HEK293 (cell line): ENCODE results near the gene SHISAL2B.
"Not testable (repeated sequence)": the region's sequence is repeated elsewhere in the genome, so short reads cannot be mapped to it uniquely, and the experiment has no call there.

ENCODE experiments used
- CTCF ChIA-PET: fragments of 350-600 bp; formaldehyde crosslinking; extraction: SDS; loops from one replicate; lab custom pipeline; 2021; ENCODE audit warnings: antibody characterized with exemption; lab: Yijun Ruan, JAX
- POLR2A ChIA-PET: fragments of 300-600 bp; formaldehyde crosslinking; extraction: SDS; loops from one replicate; lab custom pipeline; 2020; ENCODE audit warnings: antibody characterized with exemption, inconsistent platforms; lab: Yijun Ruan, JAX
- H3K27ac ChIP-seq: fragments of 200-500 bp; sonication (Bioruptor generic); 2 replicates; pipeline ENCODE4 v1.5.1; 2014; ENCODE audit warnings: low read depth, low read length, control low read depth, inconsistent platforms; ENCODE audit errors: extremely low read depth
- H3K36me3 ChIP-seq, 2 experiments: fragments of 200-500 bp in 1 of 2; sonication (Bioruptor generic) in 1 of 2; 1 replicate in 1 of 2; 2 replicates in 1 of 2; pipeline ENCODE4 v1.5.1; 2014 to 2017; ENCODE audit warnings: inconsistent platforms in 2 of 2, low read length in 2 of 2; ENCODE audit not compliant: control insufficient read depth in 2 of 2, insufficient read depth in 1 of 2
- H3K4me1 ChIP-seq: fragments of 200-500 bp; sonication (Bioruptor generic); 2 replicates; pipeline ENCODE4 v1.5.1; 2014; ENCODE audit warnings: mild to moderate bottlenecking, low read length, inconsistent platforms; ENCODE audit not compliant: control insufficient read depth, insufficient read depth
- H3K4me3 ChIP-seq: 2 replicates; pipeline ENCODE4 v1.5.1; 2011; ENCODE audit warnings: low read depth, mild to moderate bottlenecking, control low read depth, low read length, moderate library complexity
- H3K9me3 ChIP-seq: fragments of 200-500 bp; sonication (Bioruptor generic); 2 replicates; pipeline ENCODE4 v1.5.1; 2014; ENCODE audit warnings: low read depth, low read length, inconsistent platforms; ENCODE audit not compliant: control insufficient read depth, insufficient read depth
- EGR2 ChIP-seq: fragments of 450-650 bp; formaldehyde crosslinking; IDR thresholded peaks from 2 replicates; pipeline ENCODE4 v1.5.1; 2016; ENCODE audit warnings: low read depth, missing biosample characterization, missing genetic modification characterization
- GLI2 ChIP-seq: fragments of 450-650 bp; formaldehyde crosslinking; IDR thresholded peaks from 2 replicates; pipeline ENCODE4; 2017; ENCODE audit warnings: missing biosample characterization, missing genetic modification characterization, low read depth, borderline replicate concordance
- RBAK ChIP-seq: fragments of 450-650 bp; formaldehyde crosslinking; IDR thresholded peaks from 2 replicates; pipeline ENCODE4 v1.5.1; 2016; ENCODE audit warnings: missing biosample characterization, missing genetic modification characterization
- SETDB1 ChIP-seq: IDR thresholded peaks from one replicate; pipeline ENCODE4 v1.6.1; 2017; ENCODE audit warnings: mild to moderate bottlenecking, low read length, moderate library complexity, mixed read lengths; ENCODE audit not compliant: insufficient read length
- SP7 ChIP-seq: fragments of 450-650 bp; formaldehyde crosslinking; IDR thresholded peaks from 2 replicates; pipeline ENCODE4 v1.5.1; 2016; ENCODE audit warnings: missing biosample characterization, missing genetic modification characterization
- YY1 ChIP-seq: fragments of 450-650 bp; formaldehyde crosslinking; IDR thresholded peaks from 2 replicates; pipeline ENCODE4 v1.5.1; 2018; ENCODE audit warnings: missing biosample characterization, missing genetic modification characterization
- ZBTB20 ChIP-seq: fragments of 450-650 bp; formaldehyde crosslinking; IDR thresholded peaks from 2 replicates; pipeline ENCODE4 v1.5.1; 2016; ENCODE audit warnings: missing biosample characterization, missing genetic modification characterization
- ZBTB7A ChIP-seq: fragments of 450-650 bp; formaldehyde crosslinking; IDR thresholded peaks from 2 replicates; pipeline ENCODE4 v1.5.1; 2016; ENCODE audit warnings: low read depth, missing biosample characterization, missing genetic modification characterization
- ZBTB8A ChIP-seq: fragments of 450-650 bp; formaldehyde crosslinking; IDR thresholded peaks from 2 replicates; pipeline ENCODE4 v1.5.1; 2016; ENCODE audit warnings: missing biosample characterization, missing genetic modification characterization
- ZFHX2 ChIP-seq: fragments of 450-650 bp; formaldehyde crosslinking; conservative IDR thresholded peaks from 2 replicates; pipeline ENCODE4 v1.5.1; 2016; ENCODE audit warnings: missing biosample characterization, missing genetic modification characterization
- ZNF223 ChIP-seq: fragments of 450-650 bp; formaldehyde crosslinking; IDR thresholded peaks from 2 replicates; pipeline ENCODE4 v1.5.1; 2016; ENCODE audit warnings: missing biosample characterization, missing genetic modification characterization
- ZNF274 ChIP-seq, 2 experiments: fragments of 200-500 bp in 1 of 2; fragments of 450-650 bp in 1 of 2; sonication (Bioruptor generic) in 1 of 2; formaldehyde crosslinking in 1 of 2; IDR thresholded peaks; 2 replicates each; pipeline versions ENCODE4 v1.5.1 to v1.6.1; 2014 to 2016; ENCODE audit warnings: borderline replicate concordance in 1 of 2, inconsistent platforms in 1 of 2, low read length in 1 of 2, missing biosample characterization in 1 of 2, missing genetic modification characterization in 1 of 2
- ZNF350 ChIP-seq: fragments of 450-650 bp; formaldehyde crosslinking; IDR thresholded peaks from 2 replicates; pipeline ENCODE4 v1.5.0; 2017; ENCODE audit warnings: missing biosample characterization, mild to moderate bottlenecking, missing genetic modification characterization
- ZNF48 ChIP-seq: fragments of 450-650 bp; formaldehyde crosslinking; IDR thresholded peaks from 2 replicates; pipeline ENCODE4 v1.5.1; 2016; ENCODE audit warnings: missing biosample characterization, missing genetic modification characterization
- ZNF785 ChIP-seq: fragments of 450-650 bp; formaldehyde crosslinking; IDR thresholded peaks from 2 replicates; pipeline ENCODE4 v1.5.1; 2016; ENCODE audit warnings: missing biosample characterization, missing genetic modification characterization
- ZNF830 ChIP-seq: fragments of 450-650 bp; IDR thresholded peaks from 2 replicates; pipeline ENCODE4 v1.5.0; 2018; ENCODE audit warnings: missing biosample characterization, missing genetic modification characterization, low read depth, mild to moderate bottlenecking, moderate library complexity
- ZSCAN16 ChIP-seq: fragments of 450-650 bp; formaldehyde crosslinking; IDR thresholded peaks from 2 replicates; pipeline ENCODE4 v1.5.1; 2016; ENCODE audit warnings: missing biosample characterization, missing genetic modification characterization
- TF ChIP-seq, protein P1 (sequence below): fragments of 450-650 bp; formaldehyde crosslinking; IDR thresholded peaks from 2 replicates; pipeline ENCODE4 v1.5.1; 2016; ENCODE audit warnings: missing biosample characterization, missing genetic modification characterization
- TF ChIP-seq, protein P2 (sequence below): fragments of 450-650 bp; formaldehyde crosslinking; IDR thresholded peaks from 2 replicates; pipeline ENCODE4 v1.5.1; 2016; ENCODE audit warnings: missing biosample characterization, missing genetic modification characterization
- TF ChIP-seq, protein P3 (sequence below): fragments of 450-650 bp; formaldehyde crosslinking; IDR thresholded peaks from 2 replicates; pipeline ENCODE4 v1.5.1; 2017; ENCODE audit warnings: missing biosample characterization, missing genetic modification characterization

SHISAL2B gene

DNA sequence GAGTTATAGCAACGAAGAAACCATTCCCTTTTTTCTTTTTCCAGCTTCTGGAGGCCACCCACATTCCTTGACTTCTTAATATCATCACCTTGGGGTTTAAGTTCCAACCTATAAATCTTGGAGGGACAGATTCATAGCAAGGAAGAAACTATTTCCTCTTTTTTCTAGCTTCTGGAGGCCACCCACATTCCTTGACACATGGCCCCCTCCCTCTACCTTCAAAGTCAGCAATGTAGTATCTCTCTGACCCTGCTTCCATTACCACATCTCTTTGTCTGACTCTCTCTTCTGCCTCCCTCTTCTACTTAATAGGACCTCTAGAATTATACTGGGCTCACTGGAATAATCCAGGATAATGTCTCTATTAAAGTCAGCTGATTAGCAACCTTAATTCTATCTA, 34.7 kb upstream of the SHISAL2B start:
- ChIA-PET CTCF (no interaction called here), POLR2A (no interaction called here)
- Histone ChIP-seq H3K9me3 (no peaks in the 10 kb centered on the region), H3K4me3 (no peak overlapping the region), H3K4me1 (no peaks in the 10 kb centered on the region), H3K36me3 (no peaks in the 10 kb centered on the region), H3K27ac (no peak overlapping the region)
- no peak for TF ChIP-seq ZNF48
- TF ChIP-seq ZBTB20 (tag by site-specific recombination): no peak
- TF ChIP-seq EGR2 (tag by site-specific recombination): no peak
- TF ChIP-seq, protein P1, sequence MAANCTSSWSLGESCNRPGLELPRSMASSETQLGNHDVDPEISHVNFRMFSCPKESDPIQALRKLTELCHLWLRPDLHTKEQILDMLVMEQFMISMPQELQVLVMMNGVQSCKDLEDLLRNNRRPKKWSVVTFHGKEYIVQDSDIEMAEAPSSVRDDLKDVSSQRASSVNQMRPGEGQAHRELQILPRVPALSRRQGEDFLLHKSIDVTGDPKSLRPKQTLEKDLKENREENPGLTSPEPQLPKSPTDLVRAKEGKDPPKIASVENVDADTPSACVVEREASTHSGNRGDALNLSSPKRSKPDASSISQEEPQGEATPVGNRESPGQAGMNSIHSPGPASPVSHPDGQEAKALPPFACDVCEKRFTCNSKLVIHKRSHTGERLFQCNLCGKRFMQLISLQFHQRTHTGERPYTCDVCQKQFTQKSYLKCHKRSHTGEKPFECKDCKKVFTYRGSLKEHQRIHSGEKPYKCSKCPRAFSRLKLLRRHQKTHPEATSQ (tag by site-specific recombination): no peak

DNA sequence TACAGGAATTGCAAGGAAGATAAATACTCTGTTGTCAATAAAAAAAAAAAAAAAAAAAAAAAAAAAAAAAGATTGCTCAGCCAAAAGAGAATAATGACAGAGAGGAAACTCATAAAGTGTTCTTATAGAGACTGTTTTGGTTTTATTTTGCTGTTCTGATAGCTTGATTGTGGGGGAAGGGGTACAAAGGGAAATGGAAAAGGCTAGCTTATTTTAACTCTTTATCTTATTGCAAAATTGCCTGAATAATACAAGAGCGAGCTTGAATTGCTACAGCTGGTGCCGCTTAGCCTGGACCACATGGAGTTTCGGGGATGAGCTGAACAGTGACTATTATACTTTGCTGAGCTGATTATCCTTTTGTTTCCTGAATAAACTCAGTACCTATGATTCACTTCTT, 31.0 kb upstream of the SHISAL2B start:
- CTCF ChIA-PET: interaction anchor here (0.9 to 1.3 kb wide), 3 partner anchors 12 to 25 kb away, joined by 3 read pairs; no protein-coding TSS in a partner anchor
- Histone ChIP-seq H3K4me1 (no peaks in the 10 kb centered on the region), H3K27ac (no peak overlapping the region), H3K4me3 (no peak overlapping the region), H3K36me3 (no peaks in the 10 kb centered on the region), H3K9me3 (no peaks in the 10 kb centered on the region)
- TF ChIP-seq ZNF785 (tag by site-specific recombination): no peak
- TF ChIP-seq ZBTB7A (tag by site-specific recombination): no peak
- no peak for TF ChIP-seq ZNF830 (tag by site-specific recombination)
- TF ChIP-seq, protein P2, sequence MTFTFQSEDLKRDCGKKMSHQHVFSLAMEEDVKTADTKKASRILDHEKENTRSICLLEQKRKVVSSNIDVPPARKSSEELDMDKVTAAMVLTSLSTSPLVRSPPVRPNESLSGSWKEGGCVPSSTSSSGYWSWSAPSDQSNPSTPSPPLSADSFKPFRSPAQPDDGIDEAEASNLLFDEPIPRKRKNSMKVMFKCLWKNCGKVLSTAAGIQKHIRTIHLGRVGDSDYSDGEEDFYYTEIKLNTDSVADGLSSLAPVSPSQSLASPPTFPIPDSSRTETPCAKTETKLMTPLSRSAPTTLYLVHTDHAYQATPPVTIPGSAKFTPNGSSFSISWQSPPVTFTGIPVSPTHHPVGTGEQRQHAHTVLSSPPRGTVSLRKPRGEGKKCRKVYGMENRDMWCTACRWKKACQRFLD: no peak
- TF ChIP-seq YY1 (tag by site-specific recombination): no peak
- no peak for TF ChIP-seq SETDB1
- no peak for TF ChIP-seq ZNF350 (tag by site-specific recombination)
- no peak for TF ChIP-seq ZNF223 (tag by site-specific recombination)
- no peak for TF ChIP-seq ZNF274 (IDR thresholded peaks at IDR 0.05; ENCODE audit: low read length)
- no peak for TF ChIP-seq ZNF274 (tag by site-specific recombination; IDR thresholded peaks at IDR 0.05; ENCODE audit: borderline replicate concordance)
- TF ChIP-seq RBAK: no peak
- POLR2A ChIA-PET: no interaction called here

DNA sequence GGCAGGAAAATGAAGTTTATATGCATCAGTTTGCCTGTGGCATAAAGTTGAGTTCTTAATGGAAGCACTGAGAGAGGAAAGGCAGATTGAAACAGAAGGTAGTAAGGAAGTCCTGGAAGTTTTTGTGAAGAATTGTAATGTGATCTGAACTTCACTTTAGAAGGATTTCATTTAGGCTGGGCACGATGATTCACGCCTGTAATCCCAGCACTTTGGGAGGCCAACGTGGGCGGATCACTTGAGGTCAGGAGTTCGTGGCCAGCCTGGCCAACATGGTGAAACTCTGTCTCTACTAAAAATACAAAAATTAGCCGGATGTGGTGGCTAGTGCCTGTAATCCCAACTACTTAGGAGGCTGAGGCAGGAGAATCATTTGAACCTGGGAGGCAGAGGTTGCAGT, 27.1 kb upstream of the SHISAL2B start:
- H3K27ac ChIP-seq, POLR2A ChIA-PET, H3K4me1 ChIP-seq, H3K4me3 ChIP-seq, CTCF ChIA-PET, H3K9me3 ChIP-seq, H3K36me3 ChIP-seq: not testable (repeated sequence)
- peak; percentile 43; the same call in 1 of the 2 replicates for TF ChIP-seq ZFHX2 (tag by site-specific recombination)

DNA sequence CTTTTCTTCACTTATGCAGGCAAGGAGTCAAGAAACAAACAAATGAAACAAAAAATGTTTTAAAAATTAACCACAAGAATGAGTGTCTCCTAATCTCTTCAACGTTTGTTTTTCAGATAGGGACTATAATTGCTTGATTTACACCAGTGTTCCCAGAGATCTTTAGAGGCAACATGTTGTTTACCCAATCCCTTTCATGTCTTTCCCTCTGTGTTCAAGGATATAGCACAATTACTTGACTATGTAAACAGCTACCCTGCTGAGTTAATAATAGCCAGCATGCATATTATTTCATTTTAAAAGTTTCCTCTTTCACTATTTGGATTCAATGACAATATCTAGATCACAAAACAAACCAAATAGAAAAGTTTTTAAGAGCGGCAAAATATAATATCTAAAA, 25.1 kb upstream of the SHISAL2B start:
- H3K4me3 ChIP-seq: no peak overlapping the region
- no peak for TF ChIP-seq ZSCAN16
- TF ChIP-seq, protein P3, sequence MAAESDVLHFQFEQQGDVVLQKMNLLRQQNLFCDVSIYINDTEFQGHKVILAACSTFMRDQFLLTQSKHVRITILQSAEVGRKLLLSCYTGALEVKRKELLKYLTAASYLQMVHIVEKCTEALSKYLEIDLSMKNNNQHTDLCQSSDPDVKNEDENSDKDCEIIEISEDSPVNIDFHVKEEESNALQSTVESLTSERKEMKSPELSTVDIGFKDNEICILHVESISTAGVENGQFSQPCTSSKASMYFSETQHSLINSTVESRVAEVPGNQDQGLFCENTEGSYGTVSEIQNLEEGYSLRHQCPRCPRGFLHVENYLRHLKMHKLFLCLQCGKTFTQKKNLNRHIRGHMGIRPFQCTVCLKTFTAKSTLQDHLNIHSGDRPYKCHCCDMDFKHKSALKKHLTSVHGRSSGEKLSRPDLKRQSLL (tag by site-specific recombination): no peak
- no peak for TF ChIP-seq GLI2 (tag by site-specific recombination)
- TF ChIP-seq ZBTB8A (tag by site-specific recombination): no peak
- TF ChIP-seq SP7 (tag by site-specific recombination): 0 out of 2 replicates have a peak, but pooled peaks have one; percentile 16
- H3K36me3 ChIP-seq: no peaks in the 10 kb centered on the region
- no peaks in the 10 kb centered on the region for H3K4me1 ChIP-seq
- ChIA-PET POLR2A (no interaction called here), CTCF (interaction anchor here (0.6 kb wide), 1 partner anchor 30 kb away, joined by 3 read pairs; no protein-coding TSS in a partner anchor)
- H3K9me3 ChIP-seq: no peaks in the 10 kb centered on the region
- H3K27ac ChIP-seq: no peak overlapping the region
